GM18520 (cell line): ENCODE data around the gene OSBPL9.
"Not testable (repeated sequence)": the region's sequence is repeated elsewhere in the genome, so short reads cannot be mapped to it uniquely, and the experiment has no call there.

Experiments
- ATAC-seq: cut with Tn5 transposase; IDR thresholded peaks from one replicate; pipeline ENCODE4 v1.9.1; 2021; ENCODE audit not compliant: unreplicated experiment

The OSBPL9 gene

GRCh38 chr1:51768971-51769588 is 152.2 kb downstream of the OSBPL9 start:
- no peak for ATAC-seq

GRCh38 chr1:51776408-51776807 is 159.5 kb downstream of the OSBPL9 start:
- no peak for ATAC-seq

GRCh38 chr1:51780927-51781326 is 164.0 kb downstream of the OSBPL9 start:
- no peak for ATAC-seq

- ATAC-seq = no peak
Observed at GRCh38 chr1:51784997-51785421, 168.1 kb downstream of the OSBPL9 start.

GRCh38 chr1:51788938-51789337 is 172.0 kb downstream of the OSBPL9 start:
- ATAC-seq = no peak

GRCh38 chr1:51789342-51789741 is 172.4 kb downstream of the OSBPL9 start:
- ATAC-seq = no peak

GRCh38 chr1:51790385-51790784 is 173.5 kb downstream of the OSBPL9 start:
- no peak for ATAC-seq

- ATAC-seq = no peak
Observed at GRCh38 chr1:51791888-51792287, 175.0 kb downstream of the OSBPL9 start.

GRCh38 chr1:51792864-51793263 is 176.0 kb downstream of the OSBPL9 start:
- no peak for ATAC-seq

GRCh38 chr1:51794260-51794659 is 177.4 kb downstream of the OSBPL9 start:
- ATAC-seq = no peak

- no peak for ATAC-seq
Observed at GRCh38 chr1:51794868-51795267, 178.0 kb downstream of the OSBPL9 start.

- ATAC-seq = no peak
Observed at GRCh38 chr1:51799372-51799771, 182.5 kb downstream of the OSBPL9 start.

- no peak for ATAC-seq
Observed at GRCh38 chr1:51814513-51814912, 197.6 kb downstream of the OSBPL9 start.

GRCh38 chr1:51818487-51818886 is 201.6 kb downstream of the OSBPL9 start:
- no peak for ATAC-seq

GRCh38 chr1:51819021-51819420 is 202.1 kb downstream of the OSBPL9 start:
- ATAC-seq = not testable (repeated sequence)

- no peak for ATAC-seq
Observed at GRCh38 chr1:51819810-51820209, 202.9 kb downstream of the OSBPL9 start.

- no peak for ATAC-seq
Observed at GRCh38 chr1:51829058-51829457, 212.2 kb downstream of the OSBPL9 start.

GRCh38 chr1:51833700-51834099 is 216.8 kb downstream of the OSBPL9 start:
- ATAC-seq = no peak

GRCh38 chr1:51837243-51837642 is 220.4 kb downstream of the OSBPL9 start:
- ATAC-seq = no peak
